Transverse colon (tissue), 3 donors: ENCODE measurements around the gene CD209.

Source experiments
- EP300 ChIP-seq: sonication (generic); formaldehyde crosslinking; IDR thresholded peaks from one replicate; pipeline ENCODE4 v1.6.1; 2017; ENCODE audit warnings: antibody characterized with exemption, low read depth
- TF ChIP-seq, protein P1 (sequence below), 5 experiments: fragments of 200-600 bp in 3 of 5; fragments of 450-650 bp in 2 of 5; sonication (generic) in 3 of 5; IDR thresholded peaks; 1 replicate in 2 of 5; 2 replicates in 3 of 5; pipeline ENCODE4 v1.5.1; 2016 to 2017; ENCODE audit warnings: antibody characterized with exemption in 5 of 5, inconsistent platforms in 3 of 5, mild to moderate bottlenecking in 2 of 5, moderate library complexity in 1 of 5

DNA sequence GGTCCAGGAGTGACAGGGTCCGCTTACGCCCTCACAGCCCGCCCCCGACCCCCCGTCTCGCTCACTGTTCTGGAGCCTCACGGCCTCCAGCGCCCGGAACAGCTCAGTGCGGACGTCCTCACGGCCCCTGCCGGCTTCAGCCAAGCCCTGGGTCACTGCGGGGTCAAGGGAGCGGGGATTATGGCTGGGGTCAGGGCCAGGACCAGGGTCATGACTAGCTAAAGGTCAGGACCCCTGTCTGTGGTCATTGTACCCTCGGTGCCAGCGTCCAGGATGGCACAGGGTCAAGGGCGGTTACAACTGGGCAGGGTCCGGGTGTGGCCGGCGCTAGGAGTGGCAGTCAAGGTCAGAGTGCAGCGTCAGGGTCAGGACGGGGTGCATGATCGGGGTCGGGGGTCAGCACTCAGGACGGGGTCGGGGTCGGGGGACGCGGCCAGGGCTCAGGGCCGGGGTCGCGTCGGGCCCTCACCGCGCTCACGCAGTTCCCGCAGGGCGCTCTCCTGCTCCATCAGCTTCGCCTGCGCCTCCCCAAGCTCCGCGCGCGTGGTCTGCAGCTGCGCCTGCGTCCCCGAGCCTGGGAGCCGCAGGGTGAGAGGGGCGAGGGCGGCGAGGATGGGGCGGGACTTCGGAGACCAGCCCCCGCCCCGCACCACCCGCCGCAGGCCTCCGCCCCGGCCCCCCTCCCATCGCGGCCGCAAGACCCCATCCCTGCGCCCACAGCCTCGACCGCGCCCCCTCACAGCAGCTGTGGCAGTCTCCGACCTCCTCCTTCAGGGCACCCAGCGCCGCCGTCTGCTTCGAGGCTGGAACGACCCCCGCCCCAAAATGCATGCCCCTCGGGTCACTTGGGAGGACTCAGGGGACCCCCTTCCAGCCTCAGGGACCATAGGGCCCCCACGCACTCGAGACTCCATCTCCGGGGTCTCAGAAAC, 16.8 kb downstream of the CD209 start:
- TF ChIP-seq EP300, result no peak
- TF ChIP-seq, protein P1, sequence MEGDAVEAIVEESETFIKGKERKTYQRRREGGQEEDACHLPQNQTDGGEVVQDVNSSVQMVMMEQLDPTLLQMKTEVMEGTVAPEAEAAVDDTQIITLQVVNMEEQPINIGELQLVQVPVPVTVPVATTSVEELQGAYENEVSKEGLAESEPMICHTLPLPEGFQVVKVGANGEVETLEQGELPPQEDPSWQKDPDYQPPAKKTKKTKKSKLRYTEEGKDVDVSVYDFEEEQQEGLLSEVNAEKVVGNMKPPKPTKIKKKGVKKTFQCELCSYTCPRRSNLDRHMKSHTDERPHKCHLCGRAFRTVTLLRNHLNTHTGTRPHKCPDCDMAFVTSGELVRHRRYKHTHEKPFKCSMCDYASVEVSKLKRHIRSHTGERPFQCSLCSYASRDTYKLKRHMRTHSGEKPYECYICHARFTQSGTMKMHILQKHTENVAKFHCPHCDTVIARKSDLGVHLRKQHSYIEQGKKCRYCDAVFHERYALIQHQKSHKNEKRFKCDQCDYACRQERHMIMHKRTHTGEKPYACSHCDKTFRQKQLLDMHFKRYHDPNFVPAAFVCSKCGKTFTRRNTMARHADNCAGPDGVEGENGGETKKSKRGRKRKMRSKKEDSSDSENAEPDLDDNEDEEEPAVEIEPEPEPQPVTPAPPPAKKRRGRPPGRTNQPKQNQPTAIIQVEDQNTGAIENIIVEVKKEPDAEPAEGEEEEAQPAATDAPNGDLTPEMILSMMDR (IDR thresholded peaks at IDR 0.05), result no peak
